SU-DHL-6 (cell line): ENCODE data around the gene POLR2A.

ENCODE experiments used
- H2AFZ ChIP-seq: fragments of 200-600 bp; sonication (generic); 2 replicates; pipeline ENCODE4 v1.6.1; 2014; ENCODE audit warnings: low read depth, mild to moderate bottlenecking, moderate library complexity, mixed read lengths, antibody characterized with exemption, low read length; ENCODE audit not compliant: severe bottlenecking
- H3F3A ChIP-seq: fragments of 200-600 bp; shearing (Covaris generic); 2 replicates; pipeline ENCODE4 v1.6.0; 2016; ENCODE audit warnings: antibody characterized with exemption, mild to moderate bottlenecking; ENCODE audit not compliant: insufficient read depth
- H3K27ac ChIP-seq: fragments of 200-600 bp; sonication (generic); 2 replicates; pipeline ENCODE4 v1.5.1; 2016; ENCODE audit warnings: low read depth, mild to moderate bottlenecking, low read length, moderate library complexity, mixed read lengths
- H3K27me3 ChIP-seq: fragments of 200-600 bp; sonication (generic), shearing (Covaris generic); 2 replicates; pipeline ENCODE4 v1.6.0; 2014; ENCODE audit warnings: mild to moderate bottlenecking, low read length
- H3K36me3 ChIP-seq: fragments of 200-600 bp; sonication (generic); 2 replicates; pipeline ENCODE4 v1.6.1; 2014; ENCODE audit warnings: mild to moderate bottlenecking, low read length, mixed read lengths
- H3K4me2 ChIP-seq: fragments of 300-600, 200-600 bp; shearing (Covaris generic), sonication (generic); 2 replicates; pipeline ENCODE4 v1.6.0; 2014; ENCODE audit warnings: low read length, low read depth, mild to moderate bottlenecking; ENCODE audit not compliant: poor library complexity, severe bottlenecking
- H3K4me3 ChIP-seq: fragments of 200-600 bp; sonication (generic); 2 replicates; pipeline ENCODE4 v1.5.1; 2014; ENCODE audit warnings: antibody characterized with exemption, low read length, mild to moderate bottlenecking, mixed read lengths; ENCODE audit not compliant: insufficient read depth, poor library complexity, severe bottlenecking
- H3K79me2 ChIP-seq: fragments of 200-600 bp; sonication (generic); 2 replicates; pipeline ENCODE4 v1.6.1; 2014; ENCODE audit warnings: mild to moderate bottlenecking, low read length, moderate library complexity; ENCODE audit not compliant: insufficient read depth
- H3K9ac ChIP-seq: fragments of 200-600 bp; sonication (generic); 2 replicates; pipeline ENCODE4 v1.7.0; 2014; ENCODE audit warnings: mild to moderate bottlenecking, low read length
- H3K9me2 ChIP-seq: fragments of 200-600 bp; sonication (generic); replicated peaks from 2 replicates; pipeline ENCODE4 v1.6.1; 2014; ENCODE audit warnings: low read length; ENCODE audit not compliant: insufficient read depth
- H3K9me3 ChIP-seq: fragments of 200-600 bp; sonication (generic); 2 replicates; pipeline ENCODE4 v1.6.1; 2014; ENCODE audit warnings: low read length, mixed read lengths; ENCODE audit not compliant: insufficient read depth
- H4K20me1 ChIP-seq: fragments of 200-600 bp; sonication (generic); 2 replicates; pipeline ENCODE4 v1.6.1; 2014; ENCODE audit warnings: low read depth, mild to moderate bottlenecking, antibody characterized with exemption, low read length, moderate library complexity, mixed read lengths
- CTCF ChIP-seq: fragments of 200-600 bp; sonication (generic); IDR thresholded peaks from one replicate; pipeline ENCODE4 v1.5.1; 2017; ENCODE audit warnings: antibody characterized with exemption, mild to moderate bottlenecking, low read length, moderate library complexity; ENCODE audit not compliant: insufficient read depth, poor library complexity, severe bottlenecking
- EZH2phosphoT487 ChIP-seq: fragments of 200-600 bp; sonication (generic), shearing (Covaris generic); conservative IDR thresholded peaks from 2 replicates; pipeline ENCODE4 v1.6.1; 2018; ENCODE audit warnings: mild to moderate bottlenecking, antibody characterized with exemption, low read length, moderate library complexity, mixed read lengths

POLR2A gene

GRCh38 chr17:7463372-7463846 is 20.8 kb upstream of the POLR2A start:
- Histone ChIP-seq H3K27me3 (no peaks in the 10 kb centered on the region), H3K4me3 (no peak overlapping the region), H3K9me3 (no peaks in the 10 kb centered on the region), H3K9me2 (no peaks in the 10 kb centered on the region), H2AFZ (no peak overlapping the region), H3K27ac (no peak overlapping the region), H3K4me2 (no peak overlapping the region), H3K79me2 (no peaks in the 10 kb centered on the region), H3K36me3 (no peaks in the 10 kb centered on the region), H3F3A (no peaks in the 10 kb centered on the region), H3K9ac (no peak overlapping the region), H4K20me1 (no peaks in the 10 kb centered on the region)
- TF ChIP-seq EZH2phosphoT487 (no peak), CTCF (no peak)

- no peaks in the 10 kb centered on the region for H4K20me1 ChIP-seq
- no peak overlapping the region for H3K4me3 ChIP-seq
- no peak overlapping the region for H3K9ac ChIP-seq
- H3K9me3 ChIP-seq, result no peaks in the 10 kb centered on the region
- no peaks in the 10 kb centered on the region for H3F3A ChIP-seq
- no peak for TF ChIP-seq CTCF
- TF ChIP-seq EZH2phosphoT487, result no peak
- H3K9me2 ChIP-seq, result no peaks in the 10 kb centered on the region
- no peak overlapping the region for H3K4me2 ChIP-seq
- no peaks in the 10 kb centered on the region for H3K79me2 ChIP-seq
- no peaks in the 10 kb centered on the region for H3K36me3 ChIP-seq
- no peaks in the 10 kb centered on the region for H3K27me3 ChIP-seq
- H3K27ac ChIP-seq, result no peak overlapping the region
- H2AFZ ChIP-seq, result no peak overlapping the region
These were observed 20.1 kb upstream of the POLR2A start for GRCh38 chr17:7464081-7464480.

- Histone ChIP-seq H3K4me3 (no peak overlapping the region), H3K4me2 (no peak overlapping the region), H3K27me3 (no peaks in the 10 kb centered on the region), H3K79me2 (no peaks in the 10 kb centered on the region), H3K36me3 (no peaks in the 10 kb centered on the region), H2AFZ (no peak overlapping the region), H4K20me1 (no peaks in the 10 kb centered on the region), H3K9me3 (no peaks in the 10 kb centered on the region), H3F3A (no peaks in the 10 kb centered on the region), H3K27ac (no peak overlapping the region), H3K9me2 (no peaks in the 10 kb centered on the region), H3K9ac (no peak overlapping the region)
- TF ChIP-seq CTCF (no peak), EZH2phosphoT487 (no peak)
These were observed 18.4 kb upstream of the POLR2A start for GRCh38 chr17:7465597-7466275.
